GM21381 (cell line): Measurements from ENCODE around the gene ALPK3.
"Not testable (repeated sequence)": the region's sequence is repeated elsewhere in the genome, so short reads cannot be mapped to it uniquely, and the experiment has no call there.

ENCODE experiments used
- ATAC-seq: cut with Tn5 transposase; IDR thresholded peaks from one replicate; pipeline ENCODE4 v1.9.1; 2021; ENCODE audit warnings: mild to moderate bottlenecking, moderate library complexity; ENCODE audit not compliant: unreplicated experiment

ALPK3 gene

GRCh38 chr15:84869510-84869909 lies 52.4 kb downstream of the ALPK3 start:
- no peak for ATAC-seq

DNA sequence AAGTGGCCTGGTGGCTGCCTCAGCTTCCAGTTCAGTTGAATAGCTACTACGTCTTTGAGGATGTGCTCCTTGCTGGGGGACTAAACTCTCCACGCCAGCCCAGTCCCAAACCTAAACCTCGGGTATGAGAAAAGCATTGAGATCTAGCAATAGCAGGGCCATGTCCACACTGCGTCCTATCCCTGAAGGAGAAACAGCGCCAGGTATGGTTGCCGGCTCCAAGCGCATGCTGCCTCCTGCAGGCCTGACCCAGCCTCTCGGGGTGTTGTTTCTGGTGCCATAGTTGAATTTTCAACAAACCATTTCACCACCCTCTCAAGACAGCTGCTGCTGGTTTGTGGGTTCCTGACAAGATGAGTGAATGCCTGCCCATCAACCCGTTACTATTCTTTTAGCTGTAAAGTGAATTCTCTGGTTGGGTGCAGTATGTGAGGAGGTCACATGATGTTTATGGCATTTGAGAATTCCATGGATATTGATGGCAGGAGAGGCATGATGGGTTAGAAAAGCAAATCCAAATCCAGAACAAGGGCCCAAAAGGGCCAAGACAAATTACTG lies 54.4 kb downstream of the ALPK3 start:
- no peak for ATAC-seq

DNA sequence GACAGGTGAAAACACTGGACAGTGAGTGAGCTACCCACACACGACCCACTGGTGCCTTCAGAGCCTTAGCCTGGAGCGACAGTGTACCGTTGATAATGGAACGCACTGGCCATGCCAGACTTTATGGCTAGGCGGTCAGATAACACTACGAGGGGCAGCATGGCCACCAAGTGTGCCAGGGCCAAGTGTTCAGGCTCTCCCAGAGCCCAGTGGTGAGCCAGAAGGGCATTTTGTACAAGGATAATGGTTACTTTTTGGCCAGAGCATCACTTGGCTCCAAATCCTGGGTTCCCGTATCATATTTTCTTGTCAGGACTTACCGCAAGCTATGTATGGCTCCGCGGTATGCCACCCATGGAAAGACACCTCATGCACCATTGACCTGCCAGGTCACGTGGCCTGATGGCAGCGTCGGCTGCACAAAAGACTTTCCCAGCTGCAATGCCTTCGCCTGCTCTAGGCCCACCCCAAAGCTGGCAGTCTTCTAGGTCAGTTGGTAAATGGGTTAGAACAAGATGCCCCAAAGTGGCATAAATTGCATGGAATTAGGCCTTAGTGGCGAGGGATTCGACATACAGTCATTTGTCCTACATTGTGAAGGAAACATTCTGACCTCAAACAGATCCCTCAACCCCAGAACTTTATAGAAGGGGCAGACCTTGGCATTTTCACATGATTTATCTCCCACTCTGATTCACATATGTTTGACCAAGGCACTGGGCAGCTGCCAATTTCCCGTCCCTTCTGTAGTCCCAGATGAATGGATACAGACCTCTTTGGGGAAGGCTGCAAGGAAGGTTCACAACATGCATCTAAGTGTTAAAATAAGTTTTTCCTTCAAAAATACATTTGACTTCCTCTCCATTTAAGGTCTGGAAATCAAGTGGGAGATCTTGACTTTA lies 55.1 kb downstream of the ALPK3 start:
- no peak for ATAC-seq

GRCh38 chr15:84873997-84874396 lies 56.8 kb downstream of the ALPK3 start:
- no peak for ATAC-seq

DNA sequence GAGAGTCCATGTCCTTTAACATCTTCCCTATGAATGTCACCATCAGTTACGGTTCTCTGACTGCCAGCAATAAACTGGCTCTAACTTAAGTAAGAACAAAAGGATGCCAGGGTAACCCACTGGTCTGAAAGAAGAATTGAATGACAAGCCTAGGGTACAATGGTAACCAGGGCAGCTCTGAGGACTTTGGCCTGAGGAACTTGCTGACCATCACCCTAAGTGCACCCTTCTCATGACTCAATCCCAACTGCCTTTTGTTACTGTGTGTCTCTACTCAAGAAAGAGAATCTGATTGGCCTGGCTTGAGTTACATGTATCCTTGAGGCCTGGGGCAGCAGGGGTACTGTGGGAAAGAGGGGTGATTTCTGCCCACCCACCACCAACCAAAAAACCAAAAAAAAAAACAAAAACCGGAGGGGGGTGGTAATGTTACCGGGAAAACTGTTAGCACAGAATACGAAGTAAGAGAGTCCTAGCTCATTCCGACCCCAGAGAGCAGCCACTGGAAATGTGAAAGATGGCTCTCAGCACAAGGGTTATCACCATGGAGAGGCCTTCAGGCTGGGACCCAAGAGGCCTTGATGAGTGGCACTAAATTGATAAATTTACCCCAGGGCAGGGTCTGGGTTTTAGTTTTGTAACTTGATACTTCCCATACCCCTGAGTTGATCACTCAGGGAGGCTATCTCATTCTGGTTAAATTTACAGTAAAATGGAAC lies 58.0 kb downstream of the ALPK3 start:
- no peak for ATAC-seq

GRCh38 chr15:84876269-84876668 lies 59.1 kb downstream of the ALPK3 start:
- no peak for ATAC-seq

DNA sequence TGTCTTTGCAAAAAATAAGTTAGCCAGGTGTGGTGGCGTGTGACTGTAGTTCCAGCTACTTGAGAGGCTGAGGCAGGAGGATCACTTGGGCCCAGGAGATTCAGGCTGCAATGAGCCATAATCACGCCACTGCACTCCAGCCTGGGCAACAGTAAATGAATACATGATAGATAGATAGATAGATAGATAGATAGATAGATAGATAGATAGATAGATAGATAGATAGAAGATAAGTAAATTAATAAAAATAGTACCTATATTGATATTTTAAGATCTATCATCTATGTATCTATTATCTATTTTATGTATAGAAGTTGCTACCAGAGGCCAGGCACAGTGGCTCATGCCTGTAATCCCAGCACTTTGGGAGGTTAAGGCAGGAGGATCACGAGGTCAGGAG lies 60.5 kb downstream of the ALPK3 start:
- not testable (repeated sequence) for ATAC-seq

DNA sequence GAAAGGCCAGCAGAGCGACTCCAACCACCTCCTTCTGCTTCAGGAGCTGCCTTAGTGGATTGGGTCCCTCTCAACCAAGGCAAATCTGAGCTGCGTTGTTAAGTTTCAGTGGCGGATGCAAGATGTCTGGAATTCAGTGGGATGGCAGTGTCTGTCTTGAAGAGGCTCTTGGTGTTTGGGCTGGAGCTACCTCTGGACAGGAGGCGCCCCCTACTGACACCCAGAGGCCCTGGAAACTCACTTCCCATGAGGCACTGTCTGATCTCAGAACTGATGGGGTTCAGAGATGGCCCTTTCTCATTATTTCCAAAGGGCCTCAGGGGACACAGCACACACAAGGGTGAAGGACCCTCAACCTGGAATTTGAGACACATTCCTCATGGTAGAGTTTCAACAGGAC lies 61.3 kb downstream of the ALPK3 start:
- no peak for ATAC-seq

- ATAC-seq, result no peak
Measured at GRCh38 chr15:84879088-84879780, 62.1 kb downstream of the ALPK3 start.

- no peak for ATAC-seq
Measured at GRCh38 chr15:84880007-84880406, 62.9 kb downstream of the ALPK3 start.

GRCh38 chr15:84880822-84881519 lies 63.8 kb downstream of the ALPK3 start:
- no peak for ATAC-seq

DNA sequence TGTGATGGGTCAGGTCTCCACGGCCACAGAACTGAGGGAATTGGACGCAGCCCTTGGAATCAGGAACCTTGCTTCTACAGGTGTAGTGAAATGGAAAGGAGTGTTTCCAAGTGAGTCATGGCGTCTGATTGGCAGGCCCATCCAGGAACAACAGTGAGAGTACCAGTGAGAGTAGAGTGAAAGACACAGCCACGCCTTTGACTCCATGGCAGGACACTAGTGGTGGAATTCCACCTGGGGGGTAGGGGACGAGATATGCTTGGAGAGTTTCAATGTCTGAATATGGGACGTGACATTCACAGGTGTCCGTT lies 64.3 kb downstream of the ALPK3 start:
- ATAC-seq, result no peak

DNA sequence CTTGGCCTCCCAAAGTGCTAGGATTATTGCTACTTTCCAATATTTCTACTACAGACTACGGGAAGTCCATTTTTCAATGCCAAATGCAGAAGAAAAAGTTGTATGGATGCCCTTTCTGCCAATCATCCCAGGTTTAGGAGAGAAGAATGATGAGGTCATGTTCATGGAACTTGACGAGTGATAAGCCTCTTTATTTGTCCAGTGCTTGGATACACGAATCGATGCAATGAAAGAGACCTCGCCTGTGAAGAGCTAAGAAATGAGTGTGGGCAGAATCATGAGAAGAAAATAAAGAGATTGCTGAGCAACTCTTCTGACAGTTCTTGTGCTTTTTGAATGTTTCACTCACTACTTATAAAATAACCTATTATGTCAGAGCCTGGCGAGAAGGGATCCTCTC lies 66.3 kb downstream of the ALPK3 start:
- no peak for ATAC-seq

- no peak for ATAC-seq
Measured at GRCh38 chr15:84883916-84884781, 67.0 kb downstream of the ALPK3 start, which contains the start of gene SLC28A1. TSS of gene SLC28A1 (plus strand) at chr15:84884662. CDS start at chr15:84887761, 3,099 bp downstream.

- no peak for ATAC-seq
Measured at GRCh38 chr15:84885801-84886200, 68.6 kb downstream of the ALPK3 start.

GRCh38 chr15:84886211-84886983 lies 69.2 kb downstream of the ALPK3 start:
- no peak for ATAC-seq

DNA sequence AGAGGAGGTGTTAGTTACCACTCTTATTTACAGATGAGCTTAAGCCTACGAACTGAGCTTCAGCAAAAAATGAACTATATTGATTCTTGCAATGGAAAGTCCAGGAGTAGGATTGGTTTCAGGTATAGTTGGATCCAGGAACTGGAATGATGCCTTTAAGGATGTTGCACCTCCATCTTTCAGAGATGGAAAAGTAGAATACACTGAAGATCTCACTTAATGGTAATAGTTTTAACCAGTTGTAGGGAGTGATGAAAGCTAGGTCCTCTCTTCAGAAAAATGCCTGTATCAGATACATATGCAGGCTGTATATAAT lies 69.8 kb downstream of the ALPK3 start:
- no peak for ATAC-seq

DNA sequence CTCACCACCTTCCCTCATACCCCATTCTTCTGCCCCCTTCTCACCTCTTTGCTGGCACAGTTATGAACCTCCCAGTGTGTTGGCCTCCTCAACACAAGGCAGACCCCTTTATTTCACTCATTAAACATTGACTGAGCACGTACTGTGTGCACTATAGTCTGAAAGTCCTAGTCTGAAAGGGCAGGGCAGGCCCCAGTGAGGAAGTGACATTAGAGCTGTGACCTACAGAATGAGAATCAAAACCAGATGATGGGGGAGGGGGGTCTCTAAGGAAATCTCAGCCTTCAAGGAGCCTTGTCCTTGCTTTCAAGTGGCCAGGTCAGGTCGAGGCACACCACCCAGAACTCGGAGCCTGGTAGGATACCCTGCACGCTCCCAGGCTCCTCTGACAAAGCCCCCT lies 70.8 kb downstream of the ALPK3 start:
- ATAC-seq, result no peak

- no peak for ATAC-seq
Measured at GRCh38 chr15:84888639-84889038, 71.5 kb downstream of the ALPK3 start.
